Measurements from ENCODE around the gene AHCTF1.
A peak's percentile ranks its signal among the peaks of the same experiment; 100 is the strongest.

The AHCTF1 gene, protein sequence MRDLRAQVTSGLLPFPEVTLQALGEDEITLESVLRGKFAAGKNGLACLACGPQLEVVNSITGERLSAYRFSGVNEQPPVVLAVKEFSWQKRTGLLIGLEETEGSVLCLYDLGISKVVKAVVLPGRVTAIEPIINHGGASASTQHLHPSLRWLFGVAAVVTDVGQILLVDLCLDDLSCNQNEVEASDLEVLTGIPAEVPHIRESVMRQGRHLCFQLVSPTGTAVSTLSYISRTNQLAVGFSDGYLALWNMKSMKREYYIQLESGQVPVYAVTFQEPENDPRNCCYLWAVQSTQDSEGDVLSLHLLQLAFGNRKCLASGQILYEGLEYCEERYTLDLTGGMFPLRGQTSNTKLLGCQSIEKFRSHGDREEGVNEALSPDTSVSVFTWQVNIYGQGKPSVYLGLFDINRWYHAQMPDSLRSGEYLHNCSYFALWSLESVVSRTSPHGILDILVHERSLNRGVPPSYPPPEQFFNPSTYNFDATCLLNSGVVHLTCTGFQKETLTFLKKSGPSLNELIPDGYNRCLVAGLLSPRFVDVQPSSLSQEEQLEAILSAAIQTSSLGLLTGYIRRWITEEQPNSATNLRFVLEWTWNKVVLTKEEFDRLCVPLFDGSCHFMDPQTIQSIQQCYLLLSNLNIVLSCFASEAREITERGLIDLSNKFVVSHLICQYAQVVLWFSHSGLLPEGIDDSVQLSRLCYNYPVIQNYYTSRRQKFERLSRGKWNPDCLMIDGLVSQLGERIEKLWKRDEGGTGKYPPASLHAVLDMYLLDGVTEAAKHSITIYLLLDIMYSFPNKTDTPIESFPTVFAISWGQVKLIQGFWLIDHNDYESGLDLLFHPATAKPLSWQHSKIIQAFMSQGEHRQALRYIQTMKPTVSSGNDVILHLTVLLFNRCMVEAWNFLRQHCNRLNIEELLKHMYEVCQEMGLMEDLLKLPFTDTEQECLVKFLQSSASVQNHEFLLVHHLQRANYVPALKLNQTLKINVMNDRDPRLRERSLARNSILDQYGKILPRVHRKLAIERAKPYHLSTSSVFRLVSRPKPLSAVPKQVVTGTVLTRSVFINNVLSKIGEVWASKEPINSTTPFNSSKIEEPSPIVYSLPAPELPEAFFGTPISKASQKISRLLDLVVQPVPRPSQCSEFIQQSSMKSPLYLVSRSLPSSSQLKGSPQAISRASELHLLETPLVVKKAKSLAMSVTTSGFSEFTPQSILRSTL (N-terminal part only)

DNA sequence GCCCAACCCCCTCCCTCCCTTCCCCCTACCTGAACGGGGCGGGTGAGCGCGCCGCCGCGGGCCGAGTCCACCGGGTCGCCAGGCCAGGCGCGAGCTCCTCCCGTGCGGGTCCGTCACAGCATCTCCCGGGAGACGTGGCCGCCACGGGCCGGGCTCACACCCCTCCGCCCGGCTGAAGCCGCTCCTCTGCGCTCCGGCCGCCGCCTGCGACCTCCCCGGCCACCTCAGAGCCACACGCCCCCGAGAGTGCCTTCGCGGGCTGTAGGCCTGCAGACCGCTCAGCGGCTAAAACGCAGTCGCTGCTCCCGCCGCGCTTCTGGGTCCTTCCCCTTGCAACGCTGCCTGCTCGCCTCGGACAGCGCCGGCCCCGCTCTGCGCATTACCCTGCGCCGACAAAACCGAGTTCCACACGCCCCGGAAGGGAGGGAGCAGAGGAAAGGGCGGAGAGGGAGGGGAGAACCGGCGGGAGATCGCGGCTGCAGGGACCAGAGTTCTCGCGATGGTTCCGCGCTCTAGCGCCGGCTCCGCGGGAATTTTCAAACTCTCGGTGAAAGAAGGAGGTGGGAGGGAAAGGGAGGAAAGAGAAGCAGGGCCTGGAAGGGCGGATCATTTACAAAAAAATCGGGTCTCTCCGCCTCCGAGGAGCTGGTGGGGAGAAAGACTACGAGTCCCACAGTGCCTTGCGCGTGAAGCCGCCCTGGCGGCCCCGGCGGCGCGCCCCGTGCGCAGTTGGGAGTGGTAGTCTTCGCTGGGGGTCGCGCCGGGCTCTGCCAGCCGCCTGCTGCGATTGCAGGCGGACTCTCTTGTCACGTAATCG is at the start of gene AHCTF1:
Gene AHCTF1 (minus strand): TSS at position 400 of the 817 bp plus-strand sequence. CDS start 13,578 bp downstream, outside the sequence.
- peak; percentile 89 for DNase-seq (ENCODE audit: low read depth in 2 of 2)

DNA sequence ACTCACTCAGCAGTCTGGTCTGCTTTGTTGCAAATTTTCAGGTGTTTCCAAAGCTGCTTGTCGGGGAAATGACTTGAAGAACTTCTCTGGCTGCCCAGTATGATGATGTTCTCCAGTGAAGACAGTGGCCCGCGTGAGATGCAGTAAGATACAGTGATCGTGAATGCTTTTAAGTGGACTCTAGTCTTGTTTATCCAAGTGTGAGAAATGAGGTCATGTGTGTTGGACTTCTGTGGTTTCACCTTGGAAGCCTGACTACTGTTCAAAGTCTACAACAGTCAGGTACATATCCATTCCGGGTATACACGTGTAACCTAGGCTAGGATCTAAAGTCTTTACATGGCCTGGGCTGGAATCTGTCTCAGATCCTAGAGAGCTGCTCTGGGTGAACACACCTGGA is 47.0 kb upstream of the AHCTF1 start:
- no peak for DNase-seq (ENCODE audit: low read depth in 2 of 2)

DNA sequence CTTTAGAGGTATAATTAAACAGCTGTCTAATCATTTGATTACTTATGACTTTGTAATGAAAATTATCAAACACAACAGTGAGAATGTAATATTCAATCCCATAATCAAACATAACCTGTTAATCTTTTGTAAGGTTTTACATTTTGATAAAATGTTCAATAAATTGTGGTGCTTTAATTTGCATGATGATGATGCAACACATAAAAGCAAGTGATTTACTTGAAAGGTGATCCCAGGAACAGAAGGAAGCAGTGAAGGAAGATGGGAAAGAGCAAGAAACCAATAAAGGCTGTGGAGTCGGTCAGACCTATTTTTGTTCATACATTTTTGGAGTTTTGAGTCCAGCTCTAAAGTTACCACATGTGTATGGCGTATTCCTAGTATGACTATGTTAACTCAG is 46.5 kb upstream of the AHCTF1 start:
- no peak for DNase-seq (ENCODE audit: low read depth in 2 of 2)

DNA sequence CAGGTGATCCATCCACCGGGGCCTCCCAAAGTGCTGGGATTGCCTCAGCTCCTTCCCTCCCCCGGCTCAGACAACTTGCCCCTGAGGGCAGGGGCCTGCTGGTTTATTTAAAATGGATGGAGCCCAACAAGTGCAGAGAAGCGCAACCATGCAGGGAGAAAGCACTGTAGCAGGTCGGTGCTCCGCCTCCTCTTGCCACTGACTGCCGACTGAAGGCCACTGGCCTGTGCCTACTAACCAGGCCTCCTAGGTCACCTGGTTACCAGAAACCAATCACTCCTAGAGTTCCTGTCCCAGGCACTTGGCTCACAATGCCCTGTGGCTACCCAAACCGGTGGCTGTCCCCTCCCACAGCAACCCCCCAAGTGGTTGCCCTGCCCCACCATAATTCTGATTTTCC is 40.2 kb upstream of the AHCTF1 start:
- no peak for DNase-seq (ENCODE audit: low read depth in 2 of 2)

DNA sequence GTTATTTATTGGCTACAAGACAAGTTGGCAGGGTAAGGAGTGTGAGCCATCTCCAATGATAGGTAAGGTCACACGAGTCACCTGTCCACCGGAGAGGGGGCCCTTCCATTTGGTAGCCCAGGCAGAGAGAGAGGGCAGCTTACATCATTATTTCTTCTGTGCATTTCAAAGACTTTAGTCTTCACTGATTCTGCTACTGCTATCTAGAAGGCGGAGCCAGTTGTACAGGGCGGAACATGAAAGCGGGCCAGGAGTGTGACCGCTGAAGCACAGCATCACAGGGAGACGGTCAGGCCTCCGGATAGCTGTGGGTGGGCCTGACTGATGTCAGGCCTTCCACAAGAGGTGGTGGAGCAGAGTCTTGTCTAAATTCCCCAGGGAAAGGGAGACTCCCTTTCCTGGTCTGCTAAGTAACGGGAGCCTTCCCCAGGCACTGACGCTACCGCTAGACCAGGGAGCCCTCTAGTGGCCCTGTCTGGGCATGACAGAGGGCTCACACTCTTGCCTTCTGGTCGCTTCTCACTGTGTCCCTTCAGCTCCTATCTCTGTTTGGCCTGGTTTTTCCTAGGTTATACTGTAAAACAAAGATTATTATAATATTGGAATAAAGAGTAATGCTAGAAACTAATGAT is 39.5 kb upstream of the AHCTF1 start:
- peak in 1 of 2 donors; percentile 2 for DNase-seq (ENCODE audit: low read depth in 2 of 2)

DNA sequence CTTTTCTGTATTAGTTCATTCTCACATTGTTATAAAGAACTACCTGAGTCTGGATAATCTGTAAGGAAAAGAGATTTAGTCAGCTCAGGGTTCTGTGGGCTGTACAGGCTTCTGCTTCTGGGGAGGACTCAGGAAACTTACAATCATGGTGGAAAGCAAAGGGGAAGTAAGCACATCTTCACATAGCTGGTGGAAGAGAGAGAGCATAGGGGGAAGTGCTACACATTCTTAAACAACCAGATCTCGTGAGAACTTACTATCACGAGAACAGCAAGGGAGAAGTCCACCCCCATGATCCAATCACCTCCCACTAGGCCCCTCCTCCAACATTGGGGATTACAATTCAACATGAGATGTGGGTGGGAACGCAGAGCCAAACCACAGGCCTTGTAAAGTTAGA is 37.9 kb upstream of the AHCTF1 start:
- DNase-seq (ENCODE audit: low read depth in 2 of 2) = no peak

DNA sequence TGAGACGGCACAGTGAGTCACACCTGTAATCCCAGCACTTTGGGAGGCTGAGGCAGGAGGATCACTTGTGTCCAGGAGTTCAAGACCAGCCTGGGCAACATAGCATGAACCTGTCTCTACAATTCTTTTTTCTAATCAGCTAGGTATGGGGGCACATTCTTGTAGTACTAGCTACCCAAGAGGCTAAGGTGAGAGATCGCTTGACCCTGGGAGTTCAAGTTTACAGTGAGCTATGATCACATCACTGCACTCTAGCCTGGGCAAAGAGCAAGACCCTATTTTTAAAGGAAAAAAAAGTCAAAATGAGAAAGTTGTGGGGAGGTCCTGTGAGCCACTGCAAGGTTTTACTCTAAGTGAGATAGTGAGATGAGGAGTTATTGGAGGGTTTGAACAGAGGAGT is 34.8 kb upstream of the AHCTF1 start:
- DNase-seq (ENCODE audit: low read depth in 2 of 2) = no peak

DNA sequence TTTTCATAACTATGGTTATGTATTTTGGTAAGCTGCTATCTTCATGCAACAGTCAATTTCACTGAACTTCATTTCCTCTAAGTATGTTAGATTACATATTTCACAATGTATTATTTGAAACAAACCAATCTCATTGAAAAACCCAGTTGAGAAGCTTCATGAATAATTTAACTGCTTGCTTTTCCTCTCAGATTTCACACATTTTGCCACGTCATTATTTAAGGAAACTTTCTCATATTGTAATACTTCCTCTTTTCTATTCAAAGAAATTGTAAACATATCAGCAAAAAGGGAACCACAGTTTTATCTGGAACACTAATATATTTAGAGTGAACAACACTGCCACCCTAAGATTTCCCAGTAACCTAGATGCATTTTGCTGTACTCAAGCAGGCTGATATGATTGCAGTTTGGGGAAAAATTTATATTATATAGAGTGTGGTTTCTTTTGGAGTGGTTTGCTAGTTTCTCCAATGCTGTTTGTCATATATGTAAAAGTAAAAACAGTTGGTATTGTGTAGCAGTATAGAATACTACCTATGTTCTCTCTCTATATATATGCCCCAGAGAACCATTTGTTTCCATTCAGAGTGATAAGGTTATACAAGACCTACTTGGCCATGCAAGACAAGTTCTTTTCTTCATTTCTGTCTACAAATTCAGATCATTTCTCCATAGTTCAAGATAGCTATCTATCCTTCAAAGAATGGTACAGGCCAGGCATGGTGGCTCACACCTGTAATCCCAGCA is 28.4 kb upstream of the AHCTF1 start:
- no peak for DNase-seq (ENCODE audit: low read depth in 2 of 2)

DNA sequence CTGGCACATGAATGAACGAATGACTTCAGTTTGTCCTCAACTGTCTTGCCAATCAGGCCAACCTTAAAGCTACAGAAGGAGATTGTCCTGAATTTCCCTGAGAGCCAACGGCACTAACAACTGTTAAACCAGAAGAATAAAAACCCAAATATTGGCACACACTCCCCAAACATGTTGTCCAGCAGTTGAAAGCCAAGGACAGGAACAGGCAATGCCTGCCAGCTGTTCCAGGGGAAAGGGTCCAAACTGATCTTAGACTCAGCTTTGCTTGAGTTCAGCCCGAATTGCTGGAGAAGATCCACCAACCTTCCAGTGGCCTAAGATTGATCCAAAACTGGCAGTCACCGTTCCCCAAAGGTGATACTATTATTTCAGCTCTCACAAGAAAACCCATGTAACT is 22.4 kb upstream of the AHCTF1 start:
- DNase-seq (ENCODE audit: low read depth in 2 of 2) = no peak

DNA sequence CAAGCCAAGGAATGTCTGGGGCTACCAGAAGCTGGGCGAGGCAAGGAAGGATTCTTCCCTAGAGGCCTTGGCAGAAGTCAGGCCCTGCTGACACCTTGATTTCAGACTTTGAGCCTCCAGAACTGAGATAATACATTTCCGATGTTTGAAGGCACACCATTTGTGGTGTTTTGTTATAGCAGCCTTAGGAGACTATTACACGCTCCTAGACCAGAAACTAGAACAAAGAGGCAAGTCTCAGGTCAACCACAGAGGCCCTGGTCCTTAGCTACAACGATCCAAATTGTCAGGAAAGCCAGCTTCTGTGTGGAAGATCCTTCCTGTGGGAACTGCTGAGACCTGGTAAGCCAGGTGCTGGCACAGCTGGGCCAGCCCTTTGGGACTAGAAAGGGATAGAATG is 19.7 kb upstream of the AHCTF1 start:
- no peak for DNase-seq (ENCODE audit: low read depth in 2 of 2)

DNA sequence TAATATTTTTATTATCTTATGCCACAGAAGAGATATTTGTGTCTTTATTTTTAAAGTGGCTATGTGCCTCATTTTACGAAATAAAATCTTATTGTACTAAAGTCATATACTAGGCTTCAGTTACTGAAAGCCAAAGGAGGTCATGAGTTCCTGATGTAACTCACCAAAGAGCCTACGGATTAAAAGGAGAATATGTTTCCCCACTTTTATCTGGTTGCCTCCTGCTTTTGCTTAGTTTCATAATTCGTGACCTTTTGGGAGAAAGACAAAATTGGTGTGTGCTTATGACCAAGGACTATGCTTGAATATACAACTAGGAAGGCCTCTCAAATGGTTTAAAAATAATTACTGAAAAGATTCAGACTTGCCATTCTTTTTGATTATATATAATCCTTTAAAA is 18.2 kb upstream of the AHCTF1 start:
- DNase-seq (ENCODE audit: low read depth in 2 of 2) = no peak

DNA sequence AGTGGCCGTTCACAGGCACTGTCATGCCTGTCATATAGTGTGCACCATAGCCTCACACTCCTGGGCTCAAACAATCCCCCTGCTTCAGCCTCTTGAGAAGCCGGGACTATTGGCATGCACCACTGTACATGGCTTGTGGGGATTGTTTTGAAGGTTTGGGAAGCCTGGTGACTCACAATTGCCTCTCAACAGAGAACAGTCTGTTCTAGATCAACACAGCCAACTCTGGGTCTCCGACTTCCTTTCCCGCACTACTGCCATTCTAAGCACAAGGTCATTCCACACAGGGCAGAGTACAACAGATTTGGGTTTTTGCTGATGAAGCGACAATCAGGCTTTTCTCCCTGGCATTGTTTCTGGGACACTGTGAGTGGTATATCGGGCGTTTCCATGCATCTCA is 15.5 kb upstream of the AHCTF1 start:
- no peak for DNase-seq (ENCODE audit: low read depth in 2 of 2)

DNA sequence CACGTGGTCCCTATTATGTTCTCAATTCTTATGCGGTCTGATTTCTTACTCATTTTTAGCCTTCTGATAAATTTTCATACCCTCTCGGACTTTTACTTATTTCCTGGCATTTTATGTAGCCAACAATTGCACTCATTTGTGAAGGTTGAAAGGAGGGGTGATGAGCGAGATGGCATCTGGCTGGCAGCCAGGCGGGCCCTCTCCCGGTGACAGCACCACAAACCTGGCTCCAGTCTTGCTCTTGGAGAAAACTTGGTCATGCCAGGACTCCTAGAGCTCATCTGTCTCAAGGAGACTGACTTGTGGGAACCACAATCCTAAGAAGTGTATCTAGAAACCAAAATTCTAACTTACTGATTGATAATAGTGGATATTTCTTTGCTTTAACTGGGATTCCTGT is 14.6 kb upstream of the AHCTF1 start:
- no peak for DNase-seq (ENCODE audit: low read depth in 2 of 2)

DNA sequence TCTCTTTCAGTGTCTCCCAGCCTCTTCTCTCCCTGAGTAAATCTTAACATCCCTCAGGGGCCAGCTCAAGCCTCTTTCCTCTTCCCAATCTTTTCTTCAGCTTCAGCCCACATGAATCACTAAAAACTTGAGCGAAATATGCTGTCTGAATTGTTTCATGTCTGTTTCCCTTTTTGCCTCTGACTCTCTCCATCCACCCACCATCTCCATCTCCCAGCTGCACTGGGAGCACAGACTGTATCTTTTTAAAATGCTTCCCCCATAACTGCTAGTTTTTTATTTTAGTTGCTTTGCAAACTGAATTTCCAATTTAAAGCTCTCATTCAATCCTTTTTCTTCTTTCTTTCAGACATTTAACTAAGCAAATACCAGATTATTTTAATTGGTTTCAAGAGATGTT is 3.0 kb upstream of the AHCTF1 start:
- no peak for DNase-seq (ENCODE audit: low read depth in 2 of 2)

DNA sequence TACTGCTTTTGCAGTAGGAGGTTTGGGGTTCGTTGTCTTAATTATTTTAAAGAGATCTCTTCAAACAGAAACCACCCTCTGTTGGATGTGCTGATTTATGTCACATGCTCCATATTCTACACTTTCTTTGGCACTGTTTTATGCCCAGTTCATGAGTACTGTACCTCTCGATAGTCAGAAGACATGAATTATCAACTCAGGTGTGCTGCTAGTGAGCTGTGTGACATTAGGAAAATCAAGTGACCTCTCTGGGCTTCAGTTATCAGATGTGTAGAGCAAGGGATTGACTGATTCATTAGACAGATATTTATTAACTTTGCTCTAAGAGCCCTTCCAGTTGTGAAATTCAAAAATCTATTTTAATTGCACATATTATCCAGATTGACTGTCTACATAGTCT is 2.1 kb upstream of the AHCTF1 start:
- no peak for DNase-seq (ENCODE audit: low read depth in 2 of 2)

DNA sequence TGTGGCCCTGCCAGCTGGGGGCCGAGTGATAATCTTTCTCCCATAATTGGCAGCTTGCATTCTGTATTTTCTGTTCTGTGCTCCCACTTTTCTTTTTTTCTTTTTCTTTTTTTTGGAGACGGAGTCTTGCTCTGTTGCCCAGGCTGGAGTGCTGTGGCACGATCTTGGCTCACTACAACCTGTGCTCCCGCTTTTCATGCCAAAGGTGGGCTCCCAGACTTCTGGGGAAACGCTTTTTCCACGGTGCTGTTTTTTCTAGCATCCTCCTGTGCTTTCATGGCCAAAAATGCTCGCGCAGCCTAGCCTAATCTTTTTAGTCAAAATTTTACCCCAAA is 585 bp upstream of the AHCTF1 start:
- DNase-seq (ENCODE audit: low read depth in 2 of 2) = no peak

DNA sequence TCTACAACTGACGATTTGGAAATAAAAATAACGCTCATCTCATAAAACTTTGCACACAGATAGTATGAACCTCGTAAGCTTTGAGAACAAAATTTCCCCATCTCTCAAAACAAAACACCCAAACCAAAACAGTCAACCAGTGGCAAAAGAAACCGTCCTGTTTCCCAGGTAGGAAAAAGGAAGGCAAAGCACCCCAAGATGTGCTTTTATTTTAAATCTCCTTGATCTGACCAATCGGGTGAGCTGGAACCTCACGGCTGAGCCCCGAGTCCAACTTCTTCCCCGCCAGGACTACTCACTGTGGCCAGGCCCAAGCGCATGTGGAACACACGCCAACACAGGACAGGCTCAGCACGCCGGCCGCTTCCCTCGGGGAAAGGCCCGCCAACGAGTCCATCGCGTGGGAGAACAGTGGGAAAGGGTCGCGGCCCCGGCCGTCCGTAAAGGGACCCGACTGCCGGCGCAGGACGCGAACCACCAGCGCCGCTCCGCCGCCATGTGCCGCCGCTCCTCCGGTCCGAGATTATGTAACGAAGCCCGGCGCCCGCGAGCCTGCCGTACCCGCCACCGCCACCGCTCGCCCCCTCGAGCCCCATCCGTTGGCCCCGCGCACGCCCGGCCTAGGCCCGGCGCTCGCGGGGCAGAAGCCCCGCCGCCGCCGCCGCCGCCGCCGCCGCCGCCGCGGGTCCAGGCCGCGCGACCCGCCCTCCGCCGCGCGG is 759 bp downstream of the AHCTF1 start:
- DNase-seq (ENCODE audit: low read depth in 2 of 2) = peak; percentile 4 to 20

DNA sequence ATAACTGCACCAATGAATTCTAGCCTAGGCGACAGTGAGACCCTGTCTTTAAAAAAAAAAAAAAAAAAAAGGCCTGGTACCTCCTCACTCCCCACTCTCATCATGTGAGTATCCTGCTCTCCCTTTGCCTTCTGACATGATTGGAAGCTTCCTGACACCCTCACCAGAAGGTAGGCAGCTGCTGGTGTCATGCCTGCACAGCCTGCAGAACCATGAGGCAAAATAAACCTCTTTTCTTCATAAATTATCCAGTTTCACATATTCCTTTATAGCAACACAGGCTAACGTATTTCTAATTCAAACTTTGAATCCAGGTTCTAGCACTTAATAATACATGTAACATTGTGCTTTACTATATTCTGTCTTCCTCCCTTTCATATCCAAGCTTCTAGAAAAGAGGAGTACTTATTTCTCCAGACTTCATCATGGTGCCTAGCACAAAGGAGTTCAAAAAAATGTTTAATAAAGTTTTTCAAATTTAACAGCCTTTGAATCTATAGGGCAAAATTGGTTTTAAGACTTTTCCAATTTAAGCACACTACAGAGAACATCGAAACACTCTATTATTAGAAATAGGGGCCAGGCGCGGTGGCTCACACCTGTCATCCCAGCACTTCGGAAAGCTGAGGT is 5.6 kb downstream of the AHCTF1 start:
- no peak for DNase-seq (ENCODE audit: low read depth in 2 of 2)

DNA sequence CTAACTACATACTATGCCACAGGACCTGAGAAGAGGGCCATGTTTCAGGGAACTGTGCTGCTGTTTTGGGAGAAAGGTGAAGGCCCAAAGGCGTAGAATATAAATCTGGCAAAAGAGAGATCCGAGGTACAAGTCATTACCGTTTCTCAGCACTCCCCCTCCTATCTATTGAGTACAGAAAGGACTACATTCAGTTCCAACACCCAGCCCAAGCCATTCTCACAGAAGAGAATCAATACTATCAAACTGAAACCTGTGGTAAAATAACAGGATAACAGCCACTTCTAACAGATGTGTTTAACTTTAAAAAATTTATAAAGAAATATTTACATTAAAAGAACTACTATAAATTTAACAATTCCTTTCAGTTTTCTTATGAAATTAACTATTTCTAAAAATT is 7.8 kb downstream of the AHCTF1 start:
- no peak for DNase-seq (ENCODE audit: low read depth in 2 of 2)
